Muscle layer of duodenum (tissue), 2 donors: ENCODE measurements around the gene THAP7.

Source experiments
- H3K27ac ChIP-seq: one replicate; pipeline ENCODE4 v1.7.0; 2013; ENCODE audit warnings: mild to moderate bottlenecking, low read length
- H3K27me3 ChIP-seq: one replicate; pipeline ENCODE4 v1.7.0; 2013; ENCODE audit warnings: low read depth, mild to moderate bottlenecking, control low read depth, low read length
- H3K36me3 ChIP-seq, 2 donors: one replicate each; pipeline ENCODE4 v1.7.0; 2013; ENCODE audit warnings: low read length in 2 of 2, control low read depth in 1 of 2, mild to moderate bottlenecking in 1 of 2; ENCODE audit not compliant: insufficient read depth in 2 of 2, control insufficient read depth in 1 of 2
- H3K4me1 ChIP-seq, 2 donors: one replicate each; pipeline ENCODE4 v1.7.0; 2013; ENCODE audit warnings: low read length in 2 of 2, mild to moderate bottlenecking in 2 of 2, control low read depth in 1 of 2, moderate library complexity in 1 of 2; ENCODE audit not compliant: insufficient read depth in 2 of 2, control insufficient read depth in 1 of 2
- H3K4me3 ChIP-seq, 2 donors: one replicate each; pipeline ENCODE4 v1.7.0; 2013; ENCODE audit warnings: low read length in 2 of 2, low read depth in 1 of 2, mild to moderate bottlenecking in 1 of 2
- H3K9me3 ChIP-seq, 2 donors: one replicate each; pipeline ENCODE4 v1.7.0; 2013; ENCODE audit warnings: low read length in 2 of 2, control low read depth in 1 of 2, mild to moderate bottlenecking in 1 of 2; ENCODE audit not compliant: control insufficient read depth in 1 of 2
- donor health status: healthy.

The THAP7 gene

GRCh38 chr22:20960609-20961008, 41.3 kb downstream of the THAP7 start:
- Histone ChIP-seq H3K4me1 (peaks cover 0 to 17% of the 10 kb centered on the region in 2 donors), H3K9me3 (no peaks in the 10 kb centered on the region), H3K27ac (no peak overlapping the region), H3K36me3 (no peaks in the 10 kb centered on the region), H3K27me3 (no peaks in the 10 kb centered on the region), H3K4me3 (no peak overlapping the region)

GRCh38 chr22:20959578-20960461, 42.1 kb downstream of the THAP7 start:
- Histone ChIP-seq H3K4me1 (peaks cover 0 to 12% of the 10 kb centered on the region in 2 donors), H3K27ac (no peak overlapping the region), H3K36me3 (no peaks in the 10 kb centered on the region), H3K27me3 (no peaks in the 10 kb centered on the region), H3K4me3 (no peak overlapping the region), H3K9me3 (no peaks in the 10 kb centered on the region)

GRCh38 chr22:20957683-20958431, 44.1 kb downstream of the THAP7 start:
- Histone ChIP-seq H3K4me3 (peak overlapping the region; percentile 63 to 69), H3K27ac (no peak overlapping the region), H3K4me1 (peaks cover 0 to 12% of the 10 kb centered on the region in 2 donors), H3K36me3 (peaks cover 9 to 12% of the 10 kb centered on the region in 2 donors), H3K9me3 (no peaks in the 10 kb centered on the region), H3K27me3 (no peaks in the 10 kb centered on the region)

GRCh38 chr22:20957102-20957682, 44.7 kb downstream of the THAP7 start:
- H3K4me3 ChIP-seq = peak overlapping the region; percentile 63 to 69
- peak overlapping the region; percentile 51 for H3K27ac ChIP-seq
- peaks cover 0 to 12% of the 10 kb centered on the region in 2 donors for H3K4me1 ChIP-seq

GRCh38 chr22:20956258-20957101, 45.4 kb downstream of the THAP7 start:
- Histone ChIP-seq H3K27ac (peak overlapping the region; percentile 51), H3K9me3 (no peaks in the 10 kb centered on the region), H3K27me3 (no peaks in the 10 kb centered on the region), H3K4me1 (peaks cover 0 to 12% of the 10 kb centered on the region in 2 donors), H3K4me3 (peak overlapping the region; percentile 63 to 69), H3K36me3 (peaks cover 22 to 23% of the 10 kb centered on the region in 2 donors)

More at GRCh38 chr22:20957102-20957682, 44.7 kb downstream of the THAP7 start:
- H3K36me3 ChIP-seq = peaks cover 15 to 16% of the 10 kb centered on the region in 2 donors
- no peaks in the 10 kb centered on the region for H3K27me3 ChIP-seq
- no peaks in the 10 kb centered on the region for H3K9me3 ChIP-seq

- Histone ChIP-seq H3K27ac (no peak overlapping the region), H3K36me3 (peaks cover 27 to 31% of the 10 kb centered on the region in 2 donors), H3K4me3 (no peak overlapping the region), H3K9me3 (no peaks in the 10 kb centered on the region), H3K27me3 (no peaks in the 10 kb centered on the region), H3K4me1 (peaks cover 0 to 12% of the 10 kb centered on the region in 2 donors)
Measured at GRCh38 chr22:20955548-20955947, 46.4 kb downstream of the THAP7 start.

- H3K36me3 ChIP-seq = peaks cover 39% of the 10 kb centered on the region in 2 donors
- H3K4me3 ChIP-seq = no peak overlapping the region
- H3K4me1 ChIP-seq = peaks cover 0 to 12% of the 10 kb centered on the region in 2 donors
- H3K27me3 ChIP-seq = no peaks in the 10 kb centered on the region
- H3K27ac ChIP-seq = peak overlapping the region; percentile 42
- no peaks in the 10 kb centered on the region for H3K9me3 ChIP-seq
Measured at GRCh38 chr22:20953668-20954500, 48.0 kb downstream of the THAP7 start.

- H3K9me3 ChIP-seq = no peaks in the 10 kb centered on the region
- peak overlapping the region; percentile 42 for H3K27ac ChIP-seq
- no peak overlapping the region for H3K4me3 ChIP-seq
- H3K4me1 ChIP-seq = peaks cover 0 to 10% of the 10 kb centered on the region in 2 donors
- peaks cover 39% of the 10 kb centered on the region in 2 donors for H3K36me3 ChIP-seq
- no peaks in the 10 kb centered on the region for H3K27me3 ChIP-seq
Measured at GRCh38 chr22:20953342-20953608, 48.6 kb downstream of the THAP7 start.

GRCh38 chr22:20952544-20953341, 49.2 kb downstream of the THAP7 start:
- peak overlapping the region; percentile 42 for H3K27ac ChIP-seq
- H3K9me3 ChIP-seq = no peaks in the 10 kb centered on the region
- no peaks in the 10 kb centered on the region for H3K27me3 ChIP-seq
- no peak overlapping the region for H3K4me3 ChIP-seq
- H3K4me1 ChIP-seq = peaks cover 0 to 5% of the 10 kb centered on the region in 2 donors
- peaks cover 39% of the 10 kb centered on the region in 2 donors for H3K36me3 ChIP-seq
